HEK293 (cell line): ENCODE data around the gene ELN.

Experiments used
- CTCF ChIA-PET: fragments of 350-600 bp; formaldehyde crosslinking; extraction: SDS; loops from one replicate; lab custom pipeline; 2021; ENCODE audit warnings: antibody characterized with exemption; lab: Yijun Ruan, JAX
- POLR2A ChIA-PET: fragments of 300-600 bp; formaldehyde crosslinking; extraction: SDS; loops from one replicate; lab custom pipeline; 2020; ENCODE audit warnings: antibody characterized with exemption, inconsistent platforms; lab: Yijun Ruan, JAX
- H3K27ac ChIP-seq: fragments of 200-500 bp; sonication (Bioruptor generic); 2 replicates; pipeline ENCODE4 v1.5.1; 2014; ENCODE audit warnings: low read depth, low read length, control low read depth, inconsistent platforms; ENCODE audit errors: extremely low read depth
- H3K36me3 ChIP-seq, 2 experiments: fragments of 200-500 bp in 1 of 2; sonication (Bioruptor generic) in 1 of 2; 1 replicate in 1 of 2; 2 replicates in 1 of 2; pipeline ENCODE4 v1.5.1; 2014 to 2017; ENCODE audit warnings: inconsistent platforms in 2 of 2, low read length in 2 of 2; ENCODE audit not compliant: control insufficient read depth in 2 of 2, insufficient read depth in 1 of 2
- H3K4me1 ChIP-seq: fragments of 200-500 bp; sonication (Bioruptor generic); 2 replicates; pipeline ENCODE4 v1.5.1; 2014; ENCODE audit warnings: mild to moderate bottlenecking, low read length, inconsistent platforms; ENCODE audit not compliant: control insufficient read depth, insufficient read depth
- H3K4me3 ChIP-seq: 2 replicates; pipeline ENCODE4 v1.5.1; 2011; ENCODE audit warnings: low read depth, mild to moderate bottlenecking, control low read depth, low read length, moderate library complexity
- H3K9me3 ChIP-seq: fragments of 200-500 bp; sonication (Bioruptor generic); 2 replicates; pipeline ENCODE4 v1.5.1; 2014; ENCODE audit warnings: low read depth, low read length, inconsistent platforms; ENCODE audit not compliant: control insufficient read depth, insufficient read depth
- BCL11A ChIP-seq: fragments of 450-650 bp; formaldehyde crosslinking; IDR thresholded peaks from 2 replicates; pipeline ENCODE4 v1.5.1; 2016; ENCODE audit warnings: low read depth, missing biosample characterization, missing genetic modification characterization
- EGR2 ChIP-seq: fragments of 450-650 bp; formaldehyde crosslinking; IDR thresholded peaks from 2 replicates; pipeline ENCODE4 v1.5.1; 2016; ENCODE audit warnings: low read depth, missing biosample characterization, missing genetic modification characterization
- KLF10 ChIP-seq: fragments of 450-650 bp; IDR thresholded peaks from 2 replicates; pipeline ENCODE4 v1.5.1; 2018; ENCODE audit warnings: missing biosample characterization, mild to moderate bottlenecking, missing genetic modification characterization
- ZBTB20 ChIP-seq: fragments of 450-650 bp; formaldehyde crosslinking; IDR thresholded peaks from 2 replicates; pipeline ENCODE4 v1.5.1; 2016; ENCODE audit warnings: missing biosample characterization, missing genetic modification characterization
- ZNF391 ChIP-seq: fragments of 450-650 bp; formaldehyde crosslinking; IDR thresholded peaks from 2 replicates; pipeline ENCODE4 v1.5.1; 2016; ENCODE audit warnings: low read depth, missing biosample characterization, missing genetic modification characterization, borderline replicate concordance
- ZNF510 ChIP-seq: fragments of 450-650 bp; formaldehyde crosslinking; IDR thresholded peaks from 2 replicates; pipeline ENCODE4 v1.5.1; 2018; ENCODE audit warnings: mild to moderate bottlenecking, missing genetic modification characterization, missing biosample characterization; ENCODE audit not compliant: insufficient replicate concordance
- ZNF513 ChIP-seq: fragments of 450-650 bp; IDR thresholded peaks from 2 replicates; pipeline ENCODE4 v1.5.1; 2018; ENCODE audit warnings: missing biosample characterization, missing genetic modification characterization
- ZNF514 ChIP-seq: fragments of 450-650 bp; formaldehyde crosslinking; IDR thresholded peaks from 2 replicates; pipeline ENCODE4 v1.5.1; 2016; ENCODE audit warnings: missing biosample characterization, missing genetic modification characterization
- ZNF544 ChIP-seq: fragments of 450-650 bp; formaldehyde crosslinking; IDR thresholded peaks from 2 replicates; pipeline ENCODE4 v1.5.0; 2017; ENCODE audit warnings: missing biosample characterization, missing genetic modification characterization
- ZNF549 ChIP-seq: fragments of 450-650 bp; IDR thresholded peaks from 2 replicates; pipeline ENCODE4 v1.5.1; 2018; ENCODE audit warnings: missing biosample characterization, missing genetic modification characterization, mild to moderate bottlenecking, inconsistent platforms, moderate library complexity
- ZNF596 ChIP-seq: fragments of 450-650 bp; IDR thresholded peaks from 2 replicates; pipeline ENCODE4 v1.5.0; 2018; ENCODE audit warnings: missing biosample characterization, mild to moderate bottlenecking, missing genetic modification characterization, moderate library complexity
- ZNF623 ChIP-seq: fragments of 450-650 bp; formaldehyde crosslinking; IDR thresholded peaks from 2 replicates; pipeline ENCODE4 v1.5.1; 2016; ENCODE audit warnings: missing biosample characterization, missing genetic modification characterization
- ZSCAN30 ChIP-seq: fragments of 450-650 bp; IDR thresholded peaks from 2 replicates; pipeline ENCODE4 v1.5.1; 2018; ENCODE audit warnings: missing biosample characterization, mild to moderate bottlenecking, missing genetic modification characterization, moderate library complexity
- TF ChIP-seq, protein P1 (sequence below): fragments of 450-650 bp; formaldehyde crosslinking; IDR thresholded peaks from 2 replicates; pipeline ENCODE4 v1.5.1; 2016; ENCODE audit warnings: missing biosample characterization, missing genetic modification characterization
- TF ChIP-seq, protein P2 (sequence below): fragments of 450-650 bp; formaldehyde crosslinking; IDR thresholded peaks from 2 replicates; pipeline ENCODE4 v1.5.1; 2016; ENCODE audit warnings: missing biosample characterization, missing genetic modification characterization

The ELN gene

DNA sequence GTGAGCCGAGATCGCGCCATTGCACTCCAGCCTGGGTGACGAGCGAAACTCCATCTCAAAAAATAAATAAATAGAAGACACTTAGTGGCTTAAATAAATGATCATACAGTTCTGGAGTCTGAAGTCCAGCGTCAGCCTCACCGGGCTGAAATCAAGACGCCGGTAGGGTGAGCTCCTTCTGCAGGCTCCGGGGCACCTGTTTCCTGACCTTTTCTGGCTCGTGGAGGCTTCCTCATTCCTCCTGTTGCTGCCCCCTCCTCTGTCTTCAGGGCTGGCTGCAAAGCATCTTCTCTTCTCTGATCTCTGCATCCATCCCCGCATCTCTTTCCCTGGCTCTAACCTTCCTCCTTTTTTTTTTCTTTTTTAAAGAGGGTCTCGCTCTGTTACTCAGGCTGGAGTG is 88.4 kb downstream of the ELN start:
- peaks cover 3 to 39% of the 10 kb centered on the region in 2 experiments for H3K36me3 ChIP-seq
- TF ChIP-seq ZNF510 (tag by site-specific recombination) (no peak), ZSCAN30 (tag by site-specific recombination) (no peak), ZNF513 (tag by site-specific recombination) (no peak), ZNF514 (no peak), ZNF623 (tag by site-specific recombination) (no peak), ZBTB20 (no peak), EGR2 (tag by site-specific recombination) (no peak), KLF10 (tag by site-specific recombination) (no peak), ZNF596 (tag by site-specific recombination) (no peak), ZNF549 (tag by site-specific recombination) (no peak), ZNF391 (no peak), BCL11A (no peak), ZNF544 (tag by site-specific recombination) (no peak)
- TF ChIP-seq, protein P1, sequence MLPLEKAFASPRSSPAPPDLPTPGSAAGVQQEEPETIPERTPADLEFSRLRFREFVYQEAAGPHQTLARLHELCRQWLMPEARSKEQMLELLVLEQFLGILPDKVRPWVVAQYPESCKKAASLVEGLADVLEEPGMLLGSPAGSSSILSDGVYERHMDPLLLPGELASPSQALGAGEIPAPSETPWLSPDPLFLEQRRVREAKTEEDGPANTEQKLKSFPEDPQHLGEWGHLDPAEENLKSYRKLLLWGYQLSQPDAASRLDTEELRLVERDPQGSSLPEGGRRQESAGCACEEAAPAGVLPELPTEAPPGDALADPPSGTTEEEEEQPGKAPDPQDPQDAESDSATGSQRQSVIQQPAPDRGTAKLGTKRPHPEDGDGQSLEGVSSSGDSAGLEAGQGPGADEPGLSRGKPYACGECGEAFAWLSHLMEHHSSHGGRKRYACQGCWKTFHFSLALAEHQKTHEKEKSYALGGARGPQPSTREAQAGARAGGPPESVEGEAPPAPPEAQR (tag by site-specific recombination): no peak
- TF ChIP-seq, protein P2, sequence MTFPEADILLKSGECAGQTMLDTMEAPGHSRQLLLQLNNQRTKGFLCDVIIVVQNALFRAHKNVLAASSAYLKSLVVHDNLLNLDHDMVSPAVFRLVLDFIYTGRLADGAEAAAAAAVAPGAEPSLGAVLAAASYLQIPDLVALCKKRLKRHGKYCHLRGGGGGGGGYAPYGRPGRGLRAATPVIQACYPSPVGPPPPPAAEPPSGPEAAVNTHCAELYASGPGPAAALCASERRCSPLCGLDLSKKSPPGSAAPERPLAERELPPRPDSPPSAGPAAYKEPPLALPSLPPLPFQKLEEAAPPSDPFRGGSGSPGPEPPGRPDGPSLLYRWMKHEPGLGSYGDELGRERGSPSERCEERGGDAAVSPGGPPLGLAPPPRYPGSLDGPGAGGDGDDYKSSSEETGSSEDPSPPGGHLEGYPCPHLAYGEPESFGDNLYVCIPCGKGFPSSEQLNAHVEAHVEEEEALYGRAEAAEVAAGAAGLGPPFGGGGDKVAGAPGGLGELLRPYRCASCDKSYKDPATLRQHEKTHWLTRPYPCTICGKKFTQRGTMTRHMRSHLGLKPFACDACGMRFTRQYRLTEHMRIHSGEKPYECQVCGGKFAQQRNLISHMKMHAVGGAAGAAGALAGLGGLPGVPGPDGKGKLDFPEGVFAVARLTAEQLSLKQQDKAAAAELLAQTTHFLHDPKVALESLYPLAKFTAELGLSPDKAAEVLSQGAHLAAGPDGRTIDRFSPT (tag by site-specific recombination): no peak
- H3K27ac ChIP-seq: no peak overlapping the region
- no peaks in the 10 kb centered on the region for H3K9me3 ChIP-seq
- no peak overlapping the region for H3K4me3 ChIP-seq
- CTCF ChIA-PET: interaction anchor here (0.6 kb wide), 2 partner anchors 49 to 391 kb away, joined by 3 read pairs; no protein-coding TSS in a partner anchor
- POLR2A ChIA-PET: no interaction called here
- no peaks in the 10 kb centered on the region for H3K4me1 ChIP-seq
